Liver (tissue), 9 donors: ENCODE measurements around the gene TMEM40. TPM values are rescaled to one million over a fixed set of nuclear protein-coding genes. Genes with fewer than 3 reads are reported as not detected.

Experiments
- DNase-seq: peaks from one replicate; pipeline ENCODE4 v3.0.0-alpha.2; 2017; ENCODE audit warnings: low spot score
- H3K27ac ChIP-seq, 2 donors: one replicate each; pipeline ENCODE4 v1.7.0; 2013; ENCODE audit warnings: inconsistent platforms in 2 of 2, low read length in 2 of 2, control low read depth in 1 of 2, low read depth in 1 of 2, mild to moderate bottlenecking in 1 of 2
- H3K27me3 ChIP-seq, 4 donors: one replicate each; pipeline versions ENCODE4 v1.6.1 to v1.7.0; 2013; ENCODE audit warnings: low read length in 3 of 4, inconsistent platforms in 1 of 4, mild to moderate bottlenecking in 1 of 4, moderate library complexity in 1 of 4; ENCODE audit not compliant: control insufficient read depth in 4 of 4, insufficient read depth in 4 of 4
- H3K36me3 ChIP-seq, 4 donors: one replicate each; pipeline versions ENCODE4 v1.6.1 to v1.7.0; 2013; ENCODE audit warnings: low read length in 3 of 4, mild to moderate bottlenecking in 3 of 4, low read depth in 1 of 4, moderate library complexity in 1 of 4; ENCODE audit not compliant: control insufficient read depth in 4 of 4, insufficient read depth in 3 of 4
- H3K4me1 ChIP-seq, 4 donors: one replicate each; pipeline versions ENCODE4 v1.6.1 to v1.7.0; 2013; ENCODE audit warnings: low read length in 3 of 4, mild to moderate bottlenecking in 3 of 4, moderate library complexity in 1 of 4; ENCODE audit not compliant: control insufficient read depth in 4 of 4, insufficient read depth in 4 of 4
- H3K4me3 ChIP-seq, 3 donors: one replicate each; pipeline versions ENCODE4 v1.6.1 to v1.7.0; 2013; ENCODE audit warnings: low read length in 3 of 3, control low read depth in 1 of 3, low read depth in 1 of 3, mild to moderate bottlenecking in 1 of 3
- H3K9ac ChIP-seq, 2 donors: one replicate each; pipeline ENCODE4 v1.7.0; 2013; ENCODE audit warnings: low read length in 2 of 2, mild to moderate bottlenecking in 2 of 2, moderate library complexity in 2 of 2, control low read depth in 1 of 2, low read depth in 1 of 2
- H3K9me3 ChIP-seq, 4 donors: one replicate each; pipeline versions ENCODE4 v1.6.1 to v1.7.0; 2013; ENCODE audit warnings: low read length in 3 of 4; ENCODE audit not compliant: control insufficient read depth in 4 of 4
- CTCF ChIP-seq: fragments of 150-350 bp; IDR thresholded peaks from 2 replicates; pipeline ENCODE4 v1.5.1; 2017; ENCODE audit warnings: improper control_type of control experiment, low read depth, low read length; ENCODE audit not compliant: missing input control
- EGR1 ChIP-seq, 2 donors: IDR thresholded peaks; 2 replicates each; pipeline ENCODE4 v1.6.1; 2016 to 2018; ENCODE audit warnings: antibody characterized with exemption in 2 of 2, low read depth in 2 of 2
- FOXA1 ChIP-seq: IDR thresholded peaks from 2 replicates; pipeline ENCODE4 v1.6.1; 2016; ENCODE audit warnings: antibody characterized with exemption
- FOXA2 ChIP-seq: IDR thresholded peaks from 2 replicates; pipeline ENCODE4 v1.6.1; 2016; ENCODE audit warnings: antibody characterized with exemption
- GABPA ChIP-seq, 2 donors: IDR thresholded peaks in 1 of 2; conservative IDR thresholded peaks in 1 of 2; 2 replicates each; pipeline ENCODE4 v1.6.1; 2016; ENCODE audit warnings: antibody characterized with exemption in 2 of 2, mild to moderate bottlenecking in 1 of 2, moderate library complexity in 1 of 2
- HNF4A ChIP-seq, 2 donors: conservative IDR thresholded peaks; 2 replicates each; pipeline ENCODE4 v1.6.1; 2016; ENCODE audit warnings: antibody characterized with exemption in 2 of 2, mild to moderate bottlenecking in 2 of 2
- HNF4G ChIP-seq: IDR thresholded peaks from 2 replicates; pipeline ENCODE4 v1.6.1; 2016; ENCODE audit warnings: antibody characterized with exemption
- JUND ChIP-seq, 2 donors: IDR thresholded peaks; 2 replicates each; pipeline ENCODE4 v1.6.1; 2016; ENCODE audit warnings: antibody characterized with exemption in 2 of 2
- NR2F2 ChIP-seq: IDR thresholded peaks from 2 replicates; pipeline ENCODE4 v1.6.1; 2016; ENCODE audit warnings: antibody characterized with exemption
- RAD21 ChIP-seq, 2 donors: IDR thresholded peaks; 2 replicates each; pipeline ENCODE4 v1.6.1; 2016; ENCODE audit warnings: antibody characterized with exemption in 2 of 2, mild to moderate bottlenecking in 2 of 2
- RXRA ChIP-seq, 2 donors: IDR thresholded peaks; 2 replicates each; pipeline ENCODE4 v1.6.1; 2017 to 2018; ENCODE audit warnings: antibody characterized with exemption in 2 of 2, mild to moderate bottlenecking in 1 of 2
- SP1 ChIP-seq: IDR thresholded peaks from 2 replicates; pipeline ENCODE4 v1.6.1; 2018; ENCODE audit warnings: antibody characterized with exemption, mild to moderate bottlenecking
- TAF1 ChIP-seq: conservative IDR thresholded peaks from 2 replicates; pipeline ENCODE4 v1.6.1; 2016; ENCODE audit warnings: antibody characterized with exemption, mild to moderate bottlenecking
- YY1 ChIP-seq: IDR thresholded peaks from 2 replicates; pipeline ENCODE4 v1.6.1; 2016; ENCODE audit warnings: antibody characterized with exemption, mild to moderate bottlenecking
- WGBS: extraction: QIAGEN DNeasy Blood & Tissue Kit; methylation state at CpG from one replicate; pipeline ENCODE4 v1.1.7; 2013; 5-methylcytosine and 5-hydroxymethylcytosine counted together
- polyA plus RNA-seq, 2 donors: library from polyadenylated mRNA; stranded (reverse) in 1 of 2; unstranded in 1 of 2; fragments of 200-250 nt in 1 of 2; fragments of >200 nt in 1 of 2; fragmentation: Nextera tagmentation in 1 of 2; extraction: Ambion mirVana in 1 of 2; gene quantifications; one replicate each; pipeline versions ENCODE4 v1.2.1 to v1.2.3, GENCODE V29; 2013 to 2015
- total RNA-seq, 2 donors: library from RNA; depleted of rRNA; stranded (reverse); fragments of >200 nt; gene quantifications; one replicate each; pipeline ENCODE4 v1.2.3, GENCODE V29; 2014
- TF ChIP-seq, protein P1 (sequence below): IDR thresholded peaks from 2 replicates; pipeline ENCODE4 v1.6.1; 2016; ENCODE audit warnings: antibody characterized with exemption
- TF ChIP-seq, protein P2 (sequence below): IDR thresholded peaks from 2 replicates; pipeline ENCODE4 v1.6.1; 2016; ENCODE audit warnings: antibody characterized with exemption, mild to moderate bottlenecking
- TF ChIP-seq, protein P3 (sequence below): IDR thresholded peaks from 2 replicates; pipeline ENCODE4 v1.6.1; 2016; ENCODE audit warnings: antibody characterized with exemption
- TF ChIP-seq, protein P4 (sequence below): IDR thresholded peaks from 2 replicates; pipeline ENCODE4 v1.6.1; 2016; ENCODE audit warnings: antibody characterized with exemption
- donor health status: healthy.
- donor health status: healthy.
- donor health status: healthy.
- donor health status: healthy.
- donor health status: healthy.

The TMEM40 gene
- total and polyA plus RNA-seq, 4 donors: 0.57 to 0.79 TPM; not detected in 2

DNA sequence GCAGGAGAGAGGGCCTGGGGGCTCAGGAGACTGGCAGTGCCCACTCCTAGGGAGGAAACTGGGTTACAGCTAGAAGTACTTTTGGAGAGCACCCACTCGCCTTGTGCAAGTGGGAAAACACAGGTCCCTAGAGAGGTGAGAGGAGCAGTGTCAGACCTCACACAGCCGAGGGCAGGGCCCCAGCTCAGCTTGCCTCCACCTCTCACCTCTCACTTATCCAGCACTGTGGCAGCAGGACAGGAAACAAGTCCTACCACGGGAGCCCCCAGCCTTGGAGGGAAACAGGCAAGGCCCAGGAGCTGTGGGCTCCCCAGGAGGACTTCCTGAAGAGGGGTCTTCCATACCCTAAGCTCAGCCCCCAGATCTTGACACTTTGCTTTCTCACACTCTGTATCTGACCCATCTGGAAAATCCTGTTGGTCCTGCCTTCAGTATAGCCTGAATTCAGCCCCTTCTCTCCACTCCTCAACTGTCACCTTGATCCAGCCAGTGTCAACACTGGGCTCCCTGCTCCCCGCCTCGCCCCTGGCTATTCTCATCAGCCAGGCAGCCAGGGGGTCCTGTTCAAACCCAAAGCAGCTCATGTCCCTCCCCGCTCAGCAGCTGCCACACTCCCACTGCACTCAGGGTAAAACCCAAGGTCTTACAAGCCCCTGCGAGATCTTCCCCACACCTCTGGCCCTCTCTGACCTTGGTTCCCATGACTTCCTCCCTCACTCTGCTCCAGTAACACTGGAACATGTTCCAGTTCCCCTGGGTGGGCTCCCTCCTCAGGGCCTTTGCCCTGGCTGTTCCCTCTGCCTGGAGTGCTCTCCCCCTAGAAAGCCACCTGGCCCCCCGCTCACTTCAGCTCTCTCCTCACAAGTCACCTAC is 870 bp upstream of the TMEM40 start:
- WGBS: 87% methylated on average over 8 of the region's 8 CpGs
- H3K36me3 ChIP-seq: no peaks in the 10 kb centered on the region
- no peak for TF ChIP-seq TAF1
- no peak for TF ChIP-seq RAD21 (IDR thresholded peaks at IDR 0.05)
- no peak for TF ChIP-seq FOXA1
- TF ChIP-seq HNF4A (conservative IDR thresholded peaks at IDR 0.05): no peak
- TF ChIP-seq EGR1 (IDR thresholded peaks at IDR 0.05; ENCODE audit: low read depth in 2 of 2): no peak
- H3K9me3 ChIP-seq: no peaks in the 10 kb centered on the region
- no peak overlapping the region for H3K27ac ChIP-seq
- no peaks in the 10 kb centered on the region for H3K4me1 ChIP-seq
- H3K4me3 ChIP-seq: no peak overlapping the region
- no peaks in the 10 kb centered on the region for H3K27me3 ChIP-seq
- H3K9ac ChIP-seq: no peak overlapping the region
- DNase-seq: no peak

- Histone ChIP-seq H3K4me3 (no peak overlapping the region), H3K9me3 (no peaks in the 10 kb centered on the region), H3K27ac (no peak overlapping the region), H3K9ac (no peak overlapping the region), H3K27me3 (no peaks in the 10 kb centered on the region), H3K4me1 (no peaks in the 10 kb centered on the region), H3K36me3 (no peaks in the 10 kb centered on the region)
- DNase-seq: no peak
- TF ChIP-seq, protein P1, sequence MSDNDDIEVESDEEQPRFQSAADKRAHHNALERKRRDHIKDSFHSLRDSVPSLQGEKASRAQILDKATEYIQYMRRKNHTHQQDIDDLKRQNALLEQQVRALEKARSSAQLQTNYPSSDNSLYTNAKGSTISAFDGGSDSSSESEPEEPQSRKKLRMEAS: no peak
- TF ChIP-seq, protein P2, sequence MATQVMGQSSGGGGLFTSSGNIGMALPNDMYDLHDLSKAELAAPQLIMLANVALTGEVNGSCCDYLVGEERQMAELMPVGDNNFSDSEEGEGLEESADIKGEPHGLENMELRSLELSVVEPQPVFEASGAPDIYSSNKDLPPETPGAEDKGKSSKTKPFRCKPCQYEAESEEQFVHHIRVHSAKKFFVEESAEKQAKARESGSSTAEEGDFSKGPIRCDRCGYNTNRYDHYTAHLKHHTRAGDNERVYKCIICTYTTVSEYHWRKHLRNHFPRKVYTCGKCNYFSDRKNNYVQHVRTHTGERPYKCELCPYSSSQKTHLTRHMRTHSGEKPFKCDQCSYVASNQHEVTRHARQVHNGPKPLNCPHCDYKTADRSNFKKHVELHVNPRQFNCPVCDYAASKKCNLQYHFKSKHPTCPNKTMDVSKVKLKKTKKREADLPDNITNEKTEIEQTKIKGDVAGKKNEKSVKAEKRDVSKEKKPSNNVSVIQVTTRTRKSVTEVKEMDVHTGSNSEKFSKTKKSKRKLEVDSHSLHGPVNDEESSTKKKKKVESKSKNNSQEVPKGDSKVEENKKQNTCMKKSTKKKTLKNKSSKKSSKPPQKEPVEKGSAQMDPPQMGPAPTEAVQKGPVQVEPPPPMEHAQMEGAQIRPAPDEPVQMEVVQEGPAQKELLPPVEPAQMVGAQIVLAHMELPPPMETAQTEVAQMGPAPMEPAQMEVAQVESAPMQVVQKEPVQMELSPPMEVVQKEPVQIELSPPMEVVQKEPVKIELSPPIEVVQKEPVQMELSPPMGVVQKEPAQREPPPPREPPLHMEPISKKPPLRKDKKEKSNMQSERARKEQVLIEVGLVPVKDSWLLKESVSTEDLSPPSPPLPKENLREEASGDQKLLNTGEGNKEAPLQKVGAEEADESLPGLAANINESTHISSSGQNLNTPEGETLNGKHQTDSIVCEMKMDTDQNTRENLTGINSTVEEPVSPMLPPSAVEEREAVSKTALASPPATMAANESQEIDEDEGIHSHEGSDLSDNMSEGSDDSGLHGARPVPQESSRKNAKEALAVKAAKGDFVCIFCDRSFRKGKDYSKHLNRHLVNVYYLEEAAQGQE: no peak
- TF ChIP-seq RXRA (IDR thresholded peaks at IDR 0.05) (no peak), FOXA2 (no peak), JUND (IDR thresholded peaks at IDR 0.05) (no peak), HNF4G (no peak), GABPA (IDR thresholded peaks at IDR 0.05 in 1 of 2, conservative IDR thresholded peaks at IDR 0.05 in 1 of 2) (no peak), HNF4A (conservative IDR thresholded peaks at IDR 0.05) (no peak), FOXA1 (no peak), SP1 (no peak), NR2F2 (no peak), YY1 (no peak), CTCF (no peak), EGR1 (IDR thresholded peaks at IDR 0.05; ENCODE audit: low read depth in 2 of 2) (no peak), TAF1 (no peak)
- TF ChIP-seq, protein P3, sequence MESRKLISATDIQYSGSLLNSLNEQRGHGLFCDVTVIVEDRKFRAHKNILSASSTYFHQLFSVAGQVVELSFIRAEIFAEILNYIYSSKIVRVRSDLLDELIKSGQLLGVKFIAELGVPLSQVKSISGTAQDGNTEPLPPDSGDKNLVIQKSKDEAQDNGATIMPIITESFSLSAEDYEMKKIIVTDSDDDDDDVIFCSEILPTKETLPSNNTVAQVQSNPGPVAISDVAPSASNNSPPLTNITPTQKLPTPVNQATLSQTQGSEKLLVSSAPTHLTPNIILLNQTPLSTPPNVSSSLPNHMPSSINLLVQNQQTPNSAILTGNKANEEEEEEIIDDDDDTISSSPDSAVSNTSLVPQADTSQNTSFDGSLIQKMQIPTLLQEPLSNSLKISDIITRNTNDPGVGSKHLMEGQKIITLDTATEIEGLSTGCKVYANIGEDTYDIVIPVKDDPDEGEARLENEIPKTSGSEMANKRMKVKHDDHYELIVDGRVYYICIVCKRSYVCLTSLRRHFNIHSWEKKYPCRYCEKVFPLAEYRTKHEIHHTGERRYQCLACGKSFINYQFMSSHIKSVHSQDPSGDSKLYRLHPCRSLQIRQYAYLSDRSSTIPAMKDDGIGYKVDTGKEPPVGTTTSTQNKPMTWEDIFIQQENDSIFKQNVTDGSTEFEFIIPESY: no peak
- TF ChIP-seq, protein P4, sequence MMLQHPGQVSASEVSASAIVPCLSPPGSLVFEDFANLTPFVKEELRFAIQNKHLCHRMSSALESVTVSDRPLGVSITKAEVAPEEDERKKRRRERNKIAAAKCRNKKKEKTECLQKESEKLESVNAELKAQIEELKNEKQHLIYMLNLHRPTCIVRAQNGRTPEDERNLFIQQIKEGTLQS: no peak
- 59% methylated on average over 5 of the region's 5 CpGs for WGBS
Measured at GRCh38 chr3:12758025-12758781, 856 bp downstream of the TMEM40 start.
